Gastroesophageal sphincter (tissue), 4 donors: ENCODE results near the gene ADPRHL1. TPM values are rescaled to one million over a fixed set of nuclear protein-coding genes. Genes with fewer than 3 reads are reported as not detected.

Experiments used
- ATAC-seq: fragments of 150-250 bp; one replicate; pipeline ENCODE4 v1.9.1; 2016; ENCODE audit warnings: mild to moderate bottlenecking, moderate library complexity
- H3K27ac ChIP-seq, 4 donors: fragments of 200-600 bp; sonication (generic) in 3 of 4; 1 replicate in 3 of 4; 2 replicates in 1 of 4; pipeline ENCODE4 v1.5.1; 2016 to 2019
- H3K27me3 ChIP-seq: fragments of 200-600 bp; sonication (generic); one replicate; pipeline ENCODE4 v1.5.1; 2019
- H3K36me3 ChIP-seq, 2 donors: fragments of 200-600 bp; sonication (generic); one replicate each; pipeline ENCODE4 v1.5.1; 2019; ENCODE audit warnings: control low read depth in 1 of 2
- H3K4me1 ChIP-seq, 3 donors: fragments of 200-600 bp; sonication (generic); 1 replicate in 2 of 3; 2 replicates in 1 of 3; pipeline ENCODE4 v1.5.1; 2016 to 2019; ENCODE audit warnings: control low read depth in 2 of 3
- H3K4me3 ChIP-seq, 2 donors: fragments of 200-600 bp; sonication (generic); one replicate each; pipeline ENCODE4 v1.5.1; 2019; ENCODE audit warnings: mild to moderate bottlenecking in 1 of 2, moderate library complexity in 1 of 2
- H3K9me3 ChIP-seq, 3 donors: fragments of 200-600 bp; sonication (generic); one replicate each; pipeline ENCODE4 v1.5.1; 2017 to 2019; ENCODE audit warnings: control low read depth in 2 of 3
- EP300 ChIP-seq: sonication (generic); formaldehyde crosslinking; IDR thresholded peaks from one replicate; pipeline ENCODE4 v1.6.1; 2017; ENCODE audit warnings: antibody characterized with exemption, mild to moderate bottlenecking
- POLR2A ChIP-seq, 2 donors: fragments of 450-650 bp; IDR thresholded peaks; one replicate each; pipeline ENCODE4 v1.6.1; 2017; ENCODE audit warnings: antibody characterized with exemption in 2 of 2, mild to moderate bottlenecking in 2 of 2, moderate library complexity in 1 of 2
- POLR2AphosphoS5 ChIP-seq: sonication (generic); formaldehyde crosslinking; IDR thresholded peaks from one replicate; pipeline ENCODE4 v1.6.1; 2017; ENCODE audit warnings: antibody characterized with exemption
- WGBS, 2 donors: methylation state at CpG; one replicate each; pipeline ENCODE4 v1.1.5; 2018; ENCODE audit warnings: low coverage in 1 of 2; 5-methylcytosine and 5-hydroxymethylcytosine counted together
- total RNA-seq, 4 donors: library from RNA; depleted of rRNA; stranded (reverse); fragments of >200 nt; gene quantifications; one replicate each; pipeline ENCODE4 v1.1.0, GENCODE V29; 2016
- TF ChIP-seq, protein P1 (sequence below), 4 experiments: fragments of 200-600 bp in 2 of 4; fragments of 450-650 bp in 2 of 4; sonication (generic) in 1 of 4; IDR thresholded peaks; one replicate each; pipeline ENCODE4 v1.5.1; 2017 to 2019; ENCODE audit warnings: antibody characterized with exemption in 4 of 4, mild to moderate bottlenecking in 2 of 4, moderate library complexity in 2 of 4

ADPRHL1 gene
- total RNA-seq, 4 donors from 2014 or later: 4.7 to 33.8 (median 8.9) TPM

DNA sequence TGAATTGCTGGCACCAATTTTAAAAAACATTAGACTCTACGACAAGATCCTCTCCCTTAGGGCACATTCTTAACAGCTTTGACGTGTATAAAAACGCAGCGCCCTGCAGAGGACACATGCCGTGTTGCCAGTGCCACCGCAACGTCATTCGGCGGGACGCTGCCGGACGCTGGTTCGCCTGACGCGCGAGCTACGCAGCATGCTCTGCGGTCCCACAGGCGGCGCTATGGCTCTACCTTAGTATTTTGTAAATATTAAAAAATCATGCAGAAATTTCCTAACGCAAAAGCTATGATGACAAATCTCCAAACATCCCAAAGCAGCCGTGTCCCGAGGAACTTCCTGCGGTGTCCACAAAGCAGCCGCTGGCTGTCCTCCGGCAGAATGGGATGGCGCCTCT lies 4.2 kb upstream of the ADPRHL1 start:
- no peak for ATAC-seq
- Histone ChIP-seq H3K9me3 (no peaks in the 10 kb centered on the region), H3K36me3 (peaks cover 0 to 93% of the 10 kb centered on the region in 2 donors), H3K4me1 (peaks cover 0 to 11% (median 0%) of the 10 kb centered on the region in 3 donors), H3K27me3 (no peaks in the 10 kb centered on the region), H3K4me3 (no peak overlapping the region), H3K27ac (no peak overlapping the region)
- no peak for TF ChIP-seq POLR2AphosphoS5
- TF ChIP-seq EP300: no peak
- TF ChIP-seq POLR2A (IDR thresholded peaks at IDR 0.05): no peak
- TF ChIP-seq, protein P1, sequence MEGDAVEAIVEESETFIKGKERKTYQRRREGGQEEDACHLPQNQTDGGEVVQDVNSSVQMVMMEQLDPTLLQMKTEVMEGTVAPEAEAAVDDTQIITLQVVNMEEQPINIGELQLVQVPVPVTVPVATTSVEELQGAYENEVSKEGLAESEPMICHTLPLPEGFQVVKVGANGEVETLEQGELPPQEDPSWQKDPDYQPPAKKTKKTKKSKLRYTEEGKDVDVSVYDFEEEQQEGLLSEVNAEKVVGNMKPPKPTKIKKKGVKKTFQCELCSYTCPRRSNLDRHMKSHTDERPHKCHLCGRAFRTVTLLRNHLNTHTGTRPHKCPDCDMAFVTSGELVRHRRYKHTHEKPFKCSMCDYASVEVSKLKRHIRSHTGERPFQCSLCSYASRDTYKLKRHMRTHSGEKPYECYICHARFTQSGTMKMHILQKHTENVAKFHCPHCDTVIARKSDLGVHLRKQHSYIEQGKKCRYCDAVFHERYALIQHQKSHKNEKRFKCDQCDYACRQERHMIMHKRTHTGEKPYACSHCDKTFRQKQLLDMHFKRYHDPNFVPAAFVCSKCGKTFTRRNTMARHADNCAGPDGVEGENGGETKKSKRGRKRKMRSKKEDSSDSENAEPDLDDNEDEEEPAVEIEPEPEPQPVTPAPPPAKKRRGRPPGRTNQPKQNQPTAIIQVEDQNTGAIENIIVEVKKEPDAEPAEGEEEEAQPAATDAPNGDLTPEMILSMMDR (IDR thresholded peaks at IDR 0.05): no peak
- WGBS, 2 donors: 92 to 93% methylated on average over 12 to 19 of the region's 27 CpGs

DNA sequence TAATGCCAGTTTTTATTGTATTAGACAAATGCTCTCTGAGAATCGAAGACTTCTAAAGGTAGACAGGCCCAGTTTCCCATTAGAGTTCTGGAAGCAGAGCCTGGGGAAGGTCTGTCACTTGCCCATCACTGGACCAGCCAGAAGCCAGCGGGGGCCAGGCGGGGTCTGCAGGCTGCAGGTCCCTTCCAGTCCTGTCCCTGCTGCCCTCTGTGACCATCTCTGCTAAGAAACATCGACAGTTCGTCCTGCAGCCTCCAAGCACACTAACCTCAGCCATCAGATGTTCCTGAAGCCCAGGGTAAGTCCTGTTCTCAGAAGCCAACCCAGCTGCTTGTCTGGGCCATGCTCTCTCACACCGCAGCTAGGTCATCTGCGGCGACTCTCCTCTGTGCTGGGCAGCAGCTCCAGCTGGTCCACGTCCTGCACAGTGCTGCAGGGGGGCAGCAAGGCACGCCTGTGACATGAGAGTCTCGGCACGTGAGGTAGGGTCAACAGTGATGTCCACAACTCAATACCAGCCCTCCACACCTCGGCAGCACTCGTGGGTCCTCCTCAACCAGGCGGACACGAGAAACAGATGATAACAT lies 2.9 kb upstream of the ADPRHL1 start:
- H3K9me3 ChIP-seq: no peaks in the 10 kb centered on the region
- ATAC-seq: no peak
- H3K27me3 ChIP-seq: no peaks in the 10 kb centered on the region
- H3K4me1 ChIP-seq: peaks cover 0 to 11% (median 0%) of the 10 kb centered on the region in 3 donors
- no peak overlapping the region for H3K4me3 ChIP-seq
- 90% methylated on average over 4 of the region's 16 CpGs; no CpG with 5 or more reads in 1 of the 2 donors for WGBS, 2 donors
- H3K36me3 ChIP-seq: peaks cover 0 to 83% of the 10 kb centered on the region in 2 donors
- H3K27ac ChIP-seq: no peak overlapping the region
- TF ChIP-seq, protein P1 (IDR thresholded peaks at IDR 0.05): no peak
- TF ChIP-seq POLR2A (IDR thresholded peaks at IDR 0.05) (no peak), POLR2AphosphoS5 (no peak), EP300 (no peak)

DNA sequence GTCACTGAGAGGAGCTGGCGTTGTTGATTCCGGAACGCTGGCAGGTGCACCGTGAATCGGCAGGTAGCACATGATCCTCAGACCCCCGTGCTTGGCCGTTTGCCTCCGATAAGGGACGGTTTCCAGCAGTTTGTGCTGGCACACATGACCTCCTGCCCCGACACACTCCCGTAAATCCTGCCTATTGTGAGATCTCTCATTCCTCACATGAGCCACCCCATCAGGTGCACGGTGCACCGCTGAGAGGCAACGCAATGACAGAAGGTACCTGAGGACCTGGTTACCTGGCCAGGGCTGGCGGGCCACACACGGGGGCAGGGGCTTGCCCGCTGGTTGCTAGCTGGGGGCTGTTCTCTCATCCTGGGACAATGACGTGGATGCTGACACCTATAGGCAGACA lies 2.1 kb upstream of the ADPRHL1 start:
- WGBS, 2 donors: 92% methylated on average over 2 of the region's 18 CpGs; no CpG with 5 or more reads in 1 of the 2 donors
- TF ChIP-seq POLR2A (IDR thresholded peaks at IDR 0.05) (no peak), POLR2AphosphoS5 (no peak), EP300 (no peak)
- TF ChIP-seq, protein P1 (IDR thresholded peaks at IDR 0.05): no peak
- H3K27ac ChIP-seq: no peak overlapping the region
- ATAC-seq: no peak
- peaks cover 0 to 11% (median 0%) of the 10 kb centered on the region in 3 donors for H3K4me1 ChIP-seq
- no peak overlapping the region for H3K4me3 ChIP-seq
- H3K36me3 ChIP-seq: peaks cover 0 to 75% of the 10 kb centered on the region in 2 donors
- H3K9me3 ChIP-seq: no peaks in the 10 kb centered on the region
- H3K27me3 ChIP-seq: no peaks in the 10 kb centered on the region

DNA sequence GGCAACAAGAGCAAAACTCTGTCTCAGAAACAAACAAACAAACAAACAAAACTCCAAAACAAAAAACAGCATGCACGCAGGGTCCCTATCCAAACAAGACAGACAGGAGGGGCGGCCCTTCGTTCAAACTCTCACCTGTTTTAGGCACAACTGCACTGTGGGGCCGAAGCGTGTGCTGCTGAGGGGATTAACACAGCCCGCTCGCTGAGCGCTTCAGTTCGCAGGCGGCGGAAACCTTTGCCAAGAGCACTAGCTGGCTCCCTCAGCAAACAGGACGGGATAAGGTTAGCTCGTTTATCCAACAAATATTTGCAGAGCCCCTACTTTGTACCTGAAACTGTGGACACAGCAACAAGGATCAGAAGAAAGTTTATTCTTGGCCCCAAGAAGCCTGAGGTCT lies 1.6 kb upstream of the ADPRHL1 start:
- Histone ChIP-seq H3K9me3 (no peaks in the 10 kb centered on the region), H3K27me3 (no peaks in the 10 kb centered on the region), H3K36me3 (peaks cover 0 to 71% of the 10 kb centered on the region in 2 donors), H3K27ac (no peak overlapping the region), H3K4me3 (no peak overlapping the region), H3K4me1 (peaks cover 0 to 11% (median 0%) of the 10 kb centered on the region in 3 donors)
- no peak for TF ChIP-seq POLR2AphosphoS5
- TF ChIP-seq, protein P1 (IDR thresholded peaks at IDR 0.05): no peak
- no peak for TF ChIP-seq EP300
- TF ChIP-seq POLR2A (IDR thresholded peaks at IDR 0.05): no peak
- no peak for ATAC-seq
- WGBS, 2 donors: 100% methylated on average over 7 of the region's 13 CpGs; no CpG with 5 or more reads in 1 of the 2 donors

DNA sequence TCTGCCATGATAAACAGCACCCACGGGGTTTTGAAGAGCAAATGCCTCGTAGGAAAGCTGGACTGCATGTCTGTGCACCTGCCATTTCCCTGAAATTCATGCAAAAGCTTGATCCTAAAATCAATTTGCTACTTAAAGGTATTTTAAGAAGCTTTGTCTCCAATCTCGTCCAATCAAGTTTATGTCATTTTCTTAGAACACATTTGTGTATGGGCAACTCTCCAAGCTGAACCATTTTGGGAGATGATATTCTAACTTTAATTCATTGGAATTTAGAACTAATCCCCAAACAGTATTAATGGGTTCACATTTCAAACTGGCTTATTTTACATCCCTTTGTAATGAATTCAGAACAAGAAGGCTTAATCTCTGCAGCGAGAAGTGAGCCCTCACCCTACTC lies 822 bp downstream of the ADPRHL1 start:
- 77 to 78% methylated on average over 4 of the region's 4 CpGs for WGBS, 2 donors
- Histone ChIP-seq H3K4me1 (peaks cover 0 to 4% (median 0%) of the 10 kb centered on the region in 3 donors), H3K4me3 (no peak overlapping the region), H3K27ac (no peak overlapping the region), H3K27me3 (no peaks in the 10 kb centered on the region), H3K9me3 (no peaks in the 10 kb centered on the region), H3K36me3 (peaks cover 0 to 47% of the 10 kb centered on the region in 2 donors)
- no peak for ATAC-seq
- TF ChIP-seq EP300: no peak
- TF ChIP-seq, protein P1 (IDR thresholded peaks at IDR 0.05): no peak
